ENCODE measurements around the gene PI4K2A. TPM values are rescaled to one million over a fixed set of nuclear protein-coding genes. Genes with fewer than 3 reads are reported as not detected.

The PI4K2A gene
- total and polyA plus RNA-seq, 2 of the 13 experiments (the other 11 are each of a cell fraction or from before 2014, with no cell fraction given) = 10.9 to 14.3 TPM

- Histone ChIP-seq H3K27me3 (ENCODE audit: control insufficient read depth in 1 of 2, insufficient read depth in 2 of 2, low read length in 2 of 2) (no peaks in the 10 kb centered on the region; a peak in 1 of 5 replicates), H3K9me3 (ENCODE audit: low read length) (no peaks in the 10 kb centered on the region), H3K36me3 (replicated peaks in 1 of 2; ENCODE audit: control insufficient read depth in 1 of 2, insufficient read depth in 2 of 2, low read length in 2 of 2) (no peaks in the 10 kb centered on the region), H4K20me1 (ENCODE audit: insufficient read depth, low read length) (no peaks in the 10 kb centered on the region), H2AFZ (ENCODE audit: low read length) (no peak overlapping the region), H3K4me1 (ENCODE audit: insufficient read depth, low read length) (peaks cover 43% of the 10 kb centered on the region), H3K9ac (ENCODE audit: insufficient read depth, low read depth, low read length) (no peak overlapping the region), H3K27ac (ENCODE audit: extremely low read length, insufficient read depth, low read length) (no peak overlapping the region), H3K4me3 (replicated peaks in 1 of 3; ENCODE audit: insufficient read depth in 1 of 3, low read depth in 2 of 3, low read length in 3 of 3) (no peak overlapping the region), H3K4me2 (ENCODE audit: low read depth, low read length) (no peak overlapping the region), H3K79me2 (ENCODE audit: insufficient read depth, low read length) (no peaks in the 10 kb centered on the region)
- intact Hi-C loops (cut with micrococcal nuclease; ENCODE audit: unreplicated experiment) = no loop called here
- in situ Hi-C loops (cut with HindIII; ENCODE audit: extremely low pct_ligation_motif_present, low pct_unique_long_range_greater_than_20kb) = no loop called here
- TF ChIP-seq ZFP37 (CRISPR knock-in tag; IDR thresholded peaks at IDR 0.05; ENCODE audit: borderline replicate concordance) (no peak), ZNF121 (CRISPR knock-in tag; IDR thresholded peaks at IDR 0.05) (0 out of 2 replicates have a peak, but pooled peaks have one; percentile 17), SIN3B (IDR thresholded peaks at IDR 0.05; ENCODE audit: low read length) (no peak)
- no peak for ATAC-seq
- no TSS peak for BruUV-seq (replicated peaks)
- WGBS (ENCODE audit: low lambda C conversion rate) = 95% methylated on average over 12 of the region's 19 CpGs
- POLR2A ChIA-PET = interaction anchor here (3.5 kb wide), 1 partner anchor 14 kb away, joined by 23 read pairs; the partner anchor contains the start of gene HOGA1
- CTCF ChIA-PET (ENCODE audit: low intra/inter-chr PET ratio, low total read pairs) = no interaction called here
- no peak for DNase-seq (ENCODE audit: low spot score)
- no peak for FAIRE-seq
Observed at GRCh38 chr10:97598407-97599271, 41.8 kb upstream of the PI4K2A start.

GRCh38 chr10:97599272-97599619 lies 41.2 kb upstream of the PI4K2A start:
- in situ Hi-C loops (cut with HindIII; ENCODE audit: extremely low pct_ligation_motif_present, low pct_unique_long_range_greater_than_20kb) = no loop called here
- TF ChIP-seq RFXANK (CRISPR knock-in tag; IDR thresholded peaks at IDR 0.05) = no peak
- no peak for TF ChIP-seq RNF219 (CRISPR knock-in tag; IDR thresholded peaks at IDR 0.05)
- no peak for TF ChIP-seq ZNF75D (CRISPR knock-in tag; IDR thresholded peaks at IDR 0.05; ENCODE audit: borderline replicate concordance)
- TF ChIP-seq, protein P1, sequence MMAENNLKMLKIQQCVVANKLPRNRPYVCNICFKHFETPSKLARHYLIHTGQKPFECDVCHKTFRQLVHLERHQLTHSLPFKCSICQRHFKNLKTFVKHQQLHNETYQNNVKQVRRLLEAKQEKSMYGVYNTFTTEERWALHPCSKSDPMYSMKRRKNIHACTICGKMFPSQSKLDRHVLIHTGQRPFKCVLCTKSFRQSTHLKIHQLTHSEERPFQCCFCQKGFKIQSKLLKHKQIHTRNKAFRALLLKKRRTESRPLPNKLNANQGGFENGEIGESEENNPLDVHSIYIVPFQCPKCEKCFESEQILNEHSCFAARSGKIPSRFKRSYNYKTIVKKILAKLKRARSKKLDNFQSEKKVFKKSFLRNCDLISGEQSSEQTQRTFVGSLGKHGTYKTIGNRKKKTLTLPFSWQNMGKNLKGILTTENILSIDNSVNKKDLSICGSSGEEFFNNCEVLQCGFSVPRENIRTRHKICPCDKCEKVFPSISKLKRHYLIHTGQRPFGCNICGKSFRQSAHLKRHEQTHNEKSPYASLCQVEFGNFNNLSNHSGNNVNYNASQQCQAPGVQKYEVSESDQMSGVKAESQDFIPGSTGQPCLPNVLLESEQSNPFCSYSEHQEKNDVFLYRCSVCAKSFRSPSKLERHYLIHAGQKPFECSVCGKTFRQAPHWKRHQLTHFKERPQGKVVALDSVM (CRISPR knock-in tag; IDR thresholded peaks at IDR 0.05) = no peak
- TF ChIP-seq ATF7 (IDR thresholded peaks at IDR 0.05) = peak; percentile 57
- no peak for TF ChIP-seq ATF7 (CRISPR knock-in tag; IDR thresholded peaks at IDR 0.05)
- no peak for TF ChIP-seq SKI (IDR thresholded peaks at IDR 0.05; ENCODE audit: partially characterized antibody)
- Histone ChIP-seq H4K20me1 (ENCODE audit: insufficient read depth, low read length) (no peaks in the 10 kb centered on the region), H2AFZ (ENCODE audit: low read length) (no peak overlapping the region), H3K4me2 (ENCODE audit: low read depth, low read length) (no peak overlapping the region), H3K79me2 (ENCODE audit: insufficient read depth, low read length) (no peaks in the 10 kb centered on the region), H3K4me1 (ENCODE audit: insufficient read depth, low read length) (peaks cover 43% of the 10 kb centered on the region), H3K27me3 (ENCODE audit: control insufficient read depth in 1 of 2, insufficient read depth in 2 of 2, low read length in 2 of 2) (no peaks in the 10 kb centered on the region; a peak in 1 of 5 replicates), H3K9ac (ENCODE audit: insufficient read depth, low read depth, low read length) (no peak overlapping the region), H3K27ac (ENCODE audit: extremely low read length, insufficient read depth, low read length) (no peak overlapping the region), H3K36me3 (replicated peaks in 1 of 2; ENCODE audit: control insufficient read depth in 1 of 2, insufficient read depth in 2 of 2, low read length in 2 of 2) (no peaks in the 10 kb centered on the region), H3K4me3 (replicated peaks in 1 of 3; ENCODE audit: insufficient read depth in 1 of 3, low read depth in 2 of 3, low read length in 3 of 3) (no peak overlapping the region), H3K9me3 (ENCODE audit: low read length) (no peaks in the 10 kb centered on the region)
- FAIRE-seq = no peak
- ATAC-seq = no peak
- intact Hi-C loops (cut with micrococcal nuclease; ENCODE audit: unreplicated experiment) = no loop called here
- ChIA-PET CTCF (ENCODE audit: low intra/inter-chr PET ratio, low total read pairs) (no interaction called here), POLR2A (no interaction called here)
- no peak for DNase-seq (ENCODE audit: low spot score)
- BruUV-seq (replicated peaks) = no TSS peak
- WGBS (ENCODE audit: low lambda C conversion rate) = 93% methylated on average over 6 of the region's 6 CpGs
